HG03469 (cell line): ENCODE results near the gene MRPL54.

Experiments used
- ATAC-seq: cut with Tn5 transposase; IDR thresholded peaks from one replicate; pipeline ENCODE4 v1.9.1; 2021; ENCODE audit warnings: mild to moderate bottlenecking, moderate library complexity, moderate number of reproducible peaks; ENCODE audit not compliant: unreplicated experiment

The MRPL54 gene

DNA sequence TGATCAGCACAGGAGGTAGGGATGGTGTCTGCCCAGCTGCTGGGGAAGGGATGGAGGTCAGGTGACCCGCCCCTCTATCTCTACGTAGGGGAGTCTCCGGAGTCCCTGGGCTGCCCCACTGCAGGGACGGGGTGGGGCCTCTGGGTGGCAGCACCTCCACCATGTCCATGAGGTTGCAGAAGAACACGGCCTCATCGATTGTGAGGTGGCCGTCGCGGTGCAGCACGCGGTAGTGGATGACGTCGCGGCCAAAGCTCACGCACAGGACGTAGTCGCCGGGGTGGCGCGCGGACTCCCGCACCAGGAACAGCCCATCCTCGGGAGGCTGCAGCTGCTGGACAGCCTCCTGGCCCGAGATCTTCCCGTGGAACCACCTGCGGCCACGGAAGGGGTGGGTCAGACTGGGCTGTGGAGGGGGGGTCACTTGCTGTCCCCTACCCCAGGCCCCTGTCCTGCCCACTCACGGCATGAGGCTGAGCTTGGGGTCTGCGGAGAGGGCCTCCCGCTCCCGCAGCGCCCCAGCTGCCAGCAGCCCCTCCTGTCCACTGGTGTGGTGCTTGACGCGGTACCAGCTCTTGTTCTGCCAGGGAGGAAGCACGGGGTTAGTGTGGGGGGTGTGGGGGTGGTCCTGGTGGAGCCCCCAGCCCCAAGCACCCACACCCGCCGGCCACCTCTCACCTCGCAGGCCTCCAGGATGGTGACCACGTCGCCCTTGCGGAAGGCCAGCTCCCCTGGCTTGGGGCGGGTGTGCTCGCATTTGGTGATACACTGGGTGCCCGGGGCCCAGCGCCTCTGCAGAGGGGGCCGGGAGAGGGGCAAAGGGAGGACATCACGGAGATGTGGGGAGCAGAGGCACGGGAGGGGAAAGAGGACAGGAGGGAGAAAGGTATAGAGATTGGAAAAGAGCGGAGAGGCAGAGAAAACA lies 21.4 kb downstream of the MRPL54 start:
- no peak for ATAC-seq

GRCh38 chr19:3784607-3785450 lies 22.3 kb downstream of the MRPL54 start:
- ATAC-seq = no peak

- ATAC-seq = no peak
These were observed 23.0 kb downstream of the MRPL54 start for GRCh38 chr19:3785451-3785937.

DNA sequence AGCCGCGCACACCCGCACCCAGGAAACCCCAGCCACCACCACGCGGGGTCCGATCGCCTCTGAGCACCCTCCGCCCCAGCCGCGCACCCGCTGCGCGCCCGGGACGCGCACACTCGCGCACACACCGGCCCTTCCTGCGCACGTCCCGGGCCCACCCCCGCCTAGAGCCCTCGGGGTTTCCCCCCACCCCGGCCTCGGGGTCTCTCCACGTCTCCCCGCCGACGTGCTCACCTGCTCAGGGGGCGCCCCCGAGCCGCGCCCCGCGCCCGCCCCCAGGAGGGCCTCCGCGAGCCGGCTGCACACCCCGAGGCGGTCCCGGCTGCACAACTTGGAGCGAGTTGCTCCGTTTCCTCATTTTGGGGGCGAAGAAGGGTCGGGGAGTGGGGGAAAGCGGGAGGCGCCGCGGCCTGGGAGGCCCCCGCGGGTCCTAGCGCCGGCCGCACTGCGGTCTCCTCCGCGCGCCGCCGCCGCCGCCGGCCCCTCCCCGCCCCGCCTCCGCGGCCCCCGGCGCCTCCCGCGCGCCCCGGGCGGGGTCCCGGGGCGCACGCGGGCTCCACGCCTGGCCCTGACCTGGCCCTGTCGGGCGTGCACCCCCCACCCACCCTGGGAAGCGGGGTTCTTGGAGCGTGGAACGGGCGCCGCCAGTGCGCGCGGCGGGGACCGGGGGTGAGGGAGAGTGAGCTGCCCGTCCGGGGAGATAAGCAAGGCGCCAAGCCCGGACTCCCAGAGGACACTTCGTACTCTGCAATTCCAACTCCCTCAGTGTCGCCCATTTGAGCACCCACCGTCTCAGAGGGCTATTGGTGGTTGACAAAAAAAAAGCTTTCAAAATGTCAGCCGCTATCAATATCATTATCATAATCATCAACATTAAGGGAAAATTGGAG lies 23.7 kb downstream of the MRPL54 start, which contains the start of gene MATK:
TSS of gene MATK (minus strand) at position 444 of the 887 bp plus-strand sequence. CDS start 1,246 bp downstream, outside the sequence.
- no peak for ATAC-seq

- ATAC-seq = no peak
These were observed 26.7 kb downstream of the MRPL54 start for GRCh38 chr19:3788996-3789778.

DNA sequence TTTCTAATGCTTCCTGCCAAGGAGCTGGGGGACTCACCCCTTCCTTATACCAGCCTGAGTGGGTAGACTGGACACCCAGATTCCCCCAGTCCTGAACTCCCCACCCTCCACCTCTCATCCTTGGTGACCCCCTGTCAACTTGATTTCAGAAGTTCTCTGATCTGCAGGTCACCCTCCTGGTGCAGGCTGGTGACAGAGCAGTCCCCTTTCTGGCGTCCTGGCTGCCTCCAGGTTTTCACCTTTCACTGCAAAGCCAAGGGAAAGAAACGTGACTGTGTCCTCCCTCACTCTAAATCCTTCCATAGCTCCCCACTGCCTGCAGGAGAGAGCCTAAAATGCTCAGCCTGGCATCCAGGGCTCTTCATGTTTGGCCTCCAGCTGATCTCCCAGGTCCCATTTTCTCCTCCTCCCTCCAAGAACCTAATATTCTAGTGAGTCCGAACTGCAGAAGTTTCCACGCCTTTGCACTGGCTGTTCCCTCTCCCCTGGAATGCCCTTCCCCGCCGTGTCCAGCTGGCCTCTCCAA lies 27.8 kb downstream of the MRPL54 start:
- ATAC-seq = no peak

- no peak for ATAC-seq
These were observed 28.5 kb downstream of the MRPL54 start for GRCh38 chr19:3790941-3791340.

- no peak for ATAC-seq
These were observed 29.6 kb downstream of the MRPL54 start for GRCh38 chr19:3792114-3792513.

- no peak for ATAC-seq
These were observed 31.3 kb downstream of the MRPL54 start for GRCh38 chr19:3793799-3794198.

DNA sequence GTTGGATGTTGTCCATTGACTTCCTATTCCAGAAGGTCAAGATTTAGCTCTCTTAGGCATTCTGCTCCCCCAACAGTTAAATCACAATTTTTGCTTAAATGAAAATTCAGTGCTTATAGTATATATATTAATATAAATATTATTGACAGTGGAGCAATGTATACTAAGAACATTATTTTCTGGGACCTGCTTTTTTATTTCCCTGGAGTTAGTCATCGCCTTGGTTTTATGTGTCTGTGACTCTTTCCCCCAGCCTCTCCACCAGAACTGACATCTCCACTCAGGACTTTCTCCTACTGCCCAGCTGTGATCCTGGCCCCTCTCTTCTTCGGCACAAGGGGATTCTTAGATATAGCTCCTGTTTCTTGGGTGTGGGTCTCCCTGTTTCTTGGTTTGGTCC lies 33.9 kb downstream of the MRPL54 start:
- ATAC-seq = no peak

GRCh38 chr19:3798137-3798536 lies 35.7 kb downstream of the MRPL54 start:
- no peak for ATAC-seq

DNA sequence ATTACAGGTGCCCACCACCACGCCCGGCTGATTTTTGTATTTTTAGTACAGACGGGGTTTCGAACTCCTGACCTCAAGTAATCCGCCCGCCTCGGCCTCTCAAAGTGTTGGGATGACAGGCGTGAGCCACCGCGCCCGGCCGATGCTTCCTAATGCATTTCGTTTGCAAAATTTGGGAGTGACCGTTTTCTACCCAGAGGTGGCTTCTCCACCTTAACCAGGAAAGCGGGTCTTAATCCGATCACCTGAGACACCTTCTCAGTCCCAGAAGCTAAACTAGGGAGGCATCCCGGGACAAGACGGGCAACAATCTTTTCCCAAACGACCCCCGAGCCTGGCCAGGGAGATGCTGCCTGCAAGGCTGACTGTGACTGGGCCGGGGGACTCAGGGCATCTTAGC lies 38.5 kb downstream of the MRPL54 start:
- ATAC-seq = no peak

- ATAC-seq = no peak
These were observed 39.1 kb downstream of the MRPL54 start for GRCh38 chr19:3801412-3802096.

DNA sequence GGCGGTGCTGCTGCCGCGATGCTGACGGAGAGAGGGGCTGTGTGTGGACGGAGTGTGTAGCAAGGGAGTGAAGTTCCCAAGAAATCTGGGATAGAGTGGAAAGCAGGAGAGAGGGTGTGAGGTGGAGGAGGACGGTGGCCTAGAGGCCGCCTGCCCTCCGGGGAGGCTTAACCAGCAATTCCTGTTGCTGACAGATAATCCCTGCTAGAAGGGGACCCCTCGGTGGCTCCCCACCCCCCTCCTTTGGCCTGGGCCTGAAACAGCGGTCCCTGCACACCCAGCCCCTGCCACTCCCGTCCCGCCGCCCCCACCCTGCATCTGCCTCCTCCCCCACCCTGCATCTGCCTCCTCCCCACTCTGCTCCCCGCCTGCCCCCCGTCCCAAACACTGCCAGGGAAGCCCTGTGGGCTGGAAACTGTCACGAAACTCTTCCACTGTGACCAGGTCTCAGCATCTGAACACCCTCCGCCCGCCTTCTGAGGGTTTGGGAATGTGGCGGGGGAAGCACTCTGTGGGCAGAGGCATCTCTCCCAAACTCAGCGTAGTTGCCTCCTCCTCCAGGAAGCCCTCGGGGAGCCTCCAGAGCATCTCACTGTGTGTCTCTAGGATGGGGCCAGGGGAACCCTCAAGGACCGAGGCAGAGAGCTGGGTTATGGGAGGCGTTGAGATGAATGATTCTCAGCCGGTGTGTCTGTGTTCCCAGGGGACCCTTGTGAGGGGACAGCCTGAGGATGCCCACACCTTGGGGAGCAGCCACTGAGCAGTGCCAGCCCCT lies 40.8 kb downstream of the MRPL54 start:
- no peak for ATAC-seq

DNA sequence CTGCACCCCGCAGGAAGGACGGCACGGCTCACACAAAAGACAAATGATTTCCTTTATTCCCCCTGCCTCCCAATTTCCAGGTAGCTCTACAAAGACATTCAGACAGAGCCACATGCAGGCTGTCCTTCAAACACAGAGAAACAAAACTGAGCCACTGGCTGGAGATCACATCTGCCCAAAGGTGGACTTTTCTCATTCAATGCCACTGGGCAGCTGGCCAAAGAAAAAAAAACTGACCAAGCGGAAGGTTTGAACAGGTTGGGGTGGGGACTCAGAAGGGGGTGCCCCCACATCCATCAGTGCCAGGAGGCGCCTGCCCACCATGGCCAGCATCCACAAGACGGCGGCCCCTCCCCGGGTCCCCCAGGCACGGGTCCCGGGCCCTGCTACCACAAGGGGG lies 41.5 kb downstream of the MRPL54 start:
- ATAC-seq = no peak

DNA sequence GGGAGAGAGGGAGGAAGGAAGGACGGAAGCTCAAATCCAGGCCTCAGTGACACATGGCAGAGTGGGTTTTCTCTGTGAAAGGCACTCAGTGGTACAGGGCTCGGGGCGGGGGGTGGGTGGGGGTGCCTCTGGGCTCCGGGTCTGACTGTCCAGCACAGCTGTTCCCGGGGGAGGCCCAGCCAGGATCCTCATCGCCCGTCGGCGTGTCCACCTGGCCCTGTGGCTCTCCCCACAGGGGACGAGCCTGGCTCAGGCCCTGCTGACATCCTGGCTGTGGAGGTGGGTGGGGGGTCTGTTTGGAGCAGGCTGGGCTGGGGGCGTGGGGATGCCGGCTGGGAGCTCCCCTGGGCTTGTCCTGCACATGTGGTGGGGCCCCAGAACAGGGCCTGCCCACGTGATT lies 41.9 kb downstream of the MRPL54 start:
- no peak for ATAC-seq

DNA sequence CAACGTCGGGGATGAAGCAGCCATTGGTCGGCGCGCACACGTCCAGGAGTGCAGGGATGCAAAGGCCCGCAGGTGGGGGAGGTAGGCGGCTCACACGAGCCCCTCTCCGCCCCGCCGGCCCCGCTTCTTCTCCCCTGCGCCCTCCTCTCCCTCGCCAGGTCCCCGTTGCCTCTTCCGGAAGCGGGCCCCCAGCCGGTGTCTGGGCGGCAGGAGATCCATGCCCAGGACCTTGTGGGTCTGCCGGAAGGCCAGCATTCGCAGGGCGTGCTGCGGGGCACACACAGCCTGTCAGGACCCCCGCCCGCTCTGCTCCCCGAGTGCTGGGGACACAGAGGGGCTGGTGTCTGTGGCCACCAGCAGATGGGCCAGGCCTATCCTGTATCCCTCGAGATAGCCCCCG lies 43.4 kb downstream of the MRPL54 start:
- ATAC-seq = no peak

DNA sequence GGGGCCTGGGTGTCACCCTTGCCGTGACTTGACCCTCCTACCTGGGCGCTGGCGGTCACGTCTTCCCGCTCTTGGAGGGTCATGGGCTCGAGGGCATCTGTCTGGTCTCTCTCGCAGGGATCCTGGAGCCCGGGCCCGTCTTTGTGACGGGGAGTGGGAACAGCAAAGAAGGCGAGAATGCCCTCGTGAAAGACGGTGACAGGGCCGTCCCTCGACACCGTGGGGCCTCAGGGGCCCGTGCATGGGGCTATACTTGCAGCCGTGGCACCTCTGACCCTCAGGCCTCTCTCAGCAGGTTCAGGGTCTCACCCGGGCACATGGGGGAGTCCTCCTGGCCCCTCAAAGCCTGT lies 44.6 kb downstream of the MRPL54 start:
- no peak for ATAC-seq
